Measurements from ENCODE around the gene PDK2. TPM values are rescaled to one million over a fixed set of nuclear protein-coding genes. Genes with fewer than 3 reads are reported as not detected.

PDK2 gene
- total RNA-seq, 2 donors from 2014 or later, result 26.6 to 34.6 TPM

DNA sequence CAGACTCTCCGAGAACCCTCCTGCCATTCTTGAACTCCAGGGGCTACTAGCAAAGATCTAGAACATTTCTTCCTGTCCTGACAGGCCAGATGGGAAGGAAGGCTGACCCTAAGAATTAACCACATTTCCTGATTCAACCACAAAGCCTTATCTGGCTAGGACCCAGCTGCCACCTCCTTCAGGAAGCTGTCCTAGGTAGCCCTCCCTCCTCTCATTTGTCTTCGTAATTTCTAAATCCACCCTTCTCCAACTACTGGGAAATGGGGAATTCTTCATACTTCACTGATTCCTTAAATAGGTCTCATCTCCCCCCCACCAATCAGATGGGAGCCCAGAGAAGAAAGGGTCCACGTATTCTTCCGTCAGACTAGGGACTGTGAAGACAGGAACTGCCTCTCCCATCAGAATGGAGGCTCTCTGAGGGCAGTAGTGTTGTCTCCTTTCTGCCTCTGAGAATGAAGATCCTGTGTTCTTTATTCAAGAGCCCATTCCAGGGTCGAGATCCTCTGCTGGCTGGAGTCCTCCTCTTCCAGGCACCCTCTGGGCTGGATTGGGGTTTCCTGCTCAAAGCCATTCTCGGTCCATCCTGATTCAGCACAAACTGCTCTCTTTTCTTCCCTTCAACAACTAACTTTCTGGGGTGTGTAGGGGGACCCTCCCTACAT lies 32.7 kb downstream of the PDK2 start:
- ATAC-seq (replicated peaks in 1 of 2) (no peak), DNase-seq (no peak)
- Mint-ChIP-seq H3K27me3 (ENCODE audit: low read depth) (peaks cover 22% of the 10 kb centered on the region), H3K4me1 (ENCODE audit: low read depth) (peaks cover 31% of the 10 kb centered on the region), H3K36me3 (ENCODE audit: insufficient read depth in 2 of 2) (peaks cover 0 to 3% of the 10 kb centered on the region in 2 donors), H3K27ac (peak overlapping the region; percentile 32), H3K4me3 (no peak overlapping the region), H3K9me3 (no peaks in the 10 kb centered on the region)

DNA sequence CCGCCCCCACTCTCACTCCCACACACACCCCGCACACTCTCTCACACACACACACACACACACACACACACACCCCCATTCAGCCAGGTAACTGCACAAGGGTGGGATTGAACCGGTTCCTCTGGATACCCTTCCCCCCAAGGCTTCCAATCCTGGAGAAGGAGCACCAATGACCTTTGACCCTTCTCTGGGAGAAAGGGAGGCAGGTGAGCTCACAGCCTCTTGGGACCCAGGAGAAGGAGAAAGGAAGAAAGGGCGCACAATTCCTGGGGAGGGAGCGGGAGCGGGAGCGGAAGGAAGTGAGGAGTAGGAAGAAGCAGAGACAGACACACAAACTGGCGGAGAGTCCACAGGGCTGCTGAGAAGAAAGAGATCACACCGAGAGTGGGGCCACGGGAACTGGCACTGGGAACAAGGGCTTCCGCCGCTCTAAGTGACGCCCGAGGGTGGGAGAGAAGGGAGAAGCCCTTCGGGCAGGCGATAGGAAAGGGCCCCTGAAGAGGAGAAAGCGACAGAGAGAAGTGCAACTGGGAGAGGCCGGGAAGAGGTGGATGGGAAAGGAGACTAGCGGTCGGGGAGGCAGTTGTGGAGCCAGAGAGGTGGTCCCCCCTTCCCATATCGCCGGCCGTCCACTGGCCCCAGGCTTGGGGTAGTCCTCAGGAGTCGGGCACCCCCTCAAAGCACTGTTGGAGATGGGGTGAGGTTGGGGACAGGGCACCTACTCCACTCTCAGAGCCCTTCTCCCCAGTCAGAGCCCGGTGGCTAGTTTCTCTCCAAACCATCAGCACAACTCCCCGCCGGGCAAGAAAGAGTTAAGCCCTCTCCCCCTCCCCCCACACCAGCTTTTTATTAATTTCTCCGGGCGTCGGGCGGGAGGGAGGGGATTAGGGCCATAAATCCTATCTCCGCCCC lies 33.5 kb downstream of the PDK2 start:
- DNase-seq, result no peak
- Mint-ChIP-seq H3K27ac (peak overlapping the region; percentile 5), H3K27me3 (ENCODE audit: low read depth) (peaks cover 22% of the 10 kb centered on the region), H3K4me3 (peak overlapping the region; percentile 55 to 70), H3K9me3 (no peaks in the 10 kb centered on the region), H3K36me3 (ENCODE audit: insufficient read depth in 2 of 2) (peaks cover 3% of the 10 kb centered on the region in 2 donors), H3K4me1 (ENCODE audit: low read depth) (peaks cover 31% of the 10 kb centered on the region)
- ATAC-seq (replicated peaks in 1 of 2), result no peak

- ATAC-seq (replicated peaks in 1 of 2), result peak; percentile 7 to 14
- DNase-seq, result no peak
- H3K9me3 Mint-ChIP-seq, result no peaks in the 10 kb centered on the region
- peaks cover 3 to 6% of the 10 kb centered on the region in 2 donors for H3K36me3 Mint-ChIP-seq (ENCODE audit: insufficient read depth in 2 of 2)
- H3K4me1 Mint-ChIP-seq (ENCODE audit: low read depth), result peaks cover 31% of the 10 kb centered on the region
- H3K27me3 Mint-ChIP-seq (ENCODE audit: low read depth), result peaks cover 22% of the 10 kb centered on the region
- H3K27ac Mint-ChIP-seq, result no peak overlapping the region
- H3K4me3 Mint-ChIP-seq, result peak overlapping the region; percentile 63 to 79
Observed at GRCh38 chr17:50129353-50129727, 34.2 kb downstream of the PDK2 start.

GRCh38 chr17:50129728-50130558 lies 34.8 kb downstream of the PDK2 start, which contains the start of gene SAMD14:
TSS of gene SAMD14 (minus strand) at chr17:50130160. CDS start at chr17:50124959, 5,201 bp downstream.
- Mint-ChIP-seq H3K4me3 (peak within 1 kb of the TSS; percentile 76 to 79), H3K27ac (peak within 1 kb of the TSS; percentile 48), H3K9me3 (no peaks in the 10 kb centered on the region), H3K4me1 (ENCODE audit: low read depth) (peaks cover 31% of the 10 kb centered on the region), H3K36me3 (ENCODE audit: insufficient read depth in 2 of 2) (peaks cover 3 to 6% of the 10 kb centered on the region in 2 donors), H3K27me3 (ENCODE audit: low read depth) (peaks cover 22% of the 10 kb centered on the region)
- ATAC-seq (replicated peaks in 1 of 2), result peak; percentile 60 to 67
- DNase-seq, result peak; percentile 43 to 56

DNA sequence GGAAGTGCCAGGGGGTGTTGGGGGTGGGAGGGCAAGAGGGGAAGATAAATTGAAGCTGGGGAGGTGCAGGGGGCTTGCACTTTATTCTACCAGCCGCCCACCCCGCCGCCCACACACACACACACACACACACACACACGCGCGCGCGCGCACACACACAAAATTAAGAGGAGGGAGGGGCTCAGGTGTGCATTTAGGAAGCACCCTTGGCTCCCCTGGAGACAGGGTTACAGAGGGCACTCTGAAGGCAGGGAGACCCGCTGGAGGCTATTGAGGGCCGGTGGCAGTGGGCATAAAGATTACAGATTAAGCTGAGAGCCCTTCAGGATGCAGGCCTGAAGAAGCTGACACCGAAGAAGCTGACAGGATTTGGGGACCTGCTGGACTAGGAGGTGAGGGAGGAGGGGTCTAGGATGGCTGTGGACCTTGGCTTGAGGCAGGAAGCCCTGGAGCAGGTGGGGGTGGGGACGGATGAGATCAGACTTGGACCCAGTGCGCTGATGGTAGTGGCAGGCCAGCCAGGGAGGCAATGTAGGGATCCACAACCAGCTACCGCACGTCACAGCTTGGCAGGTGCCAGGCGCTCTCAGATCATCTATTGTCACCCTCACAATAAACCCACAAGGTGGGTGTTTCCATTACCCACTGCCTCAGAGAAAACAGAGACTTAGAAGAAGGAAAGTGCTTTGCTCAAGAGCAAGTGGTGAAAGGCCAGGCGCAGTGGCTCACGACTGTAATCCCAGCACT lies 35.6 kb downstream of the PDK2 start:
- peaks cover 31% of the 10 kb centered on the region for H3K4me1 Mint-ChIP-seq (ENCODE audit: low read depth)
- peaks cover 3 to 9% of the 10 kb centered on the region in 2 donors for H3K36me3 Mint-ChIP-seq (ENCODE audit: insufficient read depth in 2 of 2)
- no peaks in the 10 kb centered on the region for H3K9me3 Mint-ChIP-seq
- ATAC-seq (replicated peaks in 1 of 2) (peak; percentile 14 to 42), DNase-seq (no peak)
- peaks cover 22% of the 10 kb centered on the region for H3K27me3 Mint-ChIP-seq (ENCODE audit: low read depth)
- peak overlapping the region; percentile 70 to 76 for H3K4me3 Mint-ChIP-seq
- peak overlapping the region; percentile 48 for H3K27ac Mint-ChIP-seq

DNA sequence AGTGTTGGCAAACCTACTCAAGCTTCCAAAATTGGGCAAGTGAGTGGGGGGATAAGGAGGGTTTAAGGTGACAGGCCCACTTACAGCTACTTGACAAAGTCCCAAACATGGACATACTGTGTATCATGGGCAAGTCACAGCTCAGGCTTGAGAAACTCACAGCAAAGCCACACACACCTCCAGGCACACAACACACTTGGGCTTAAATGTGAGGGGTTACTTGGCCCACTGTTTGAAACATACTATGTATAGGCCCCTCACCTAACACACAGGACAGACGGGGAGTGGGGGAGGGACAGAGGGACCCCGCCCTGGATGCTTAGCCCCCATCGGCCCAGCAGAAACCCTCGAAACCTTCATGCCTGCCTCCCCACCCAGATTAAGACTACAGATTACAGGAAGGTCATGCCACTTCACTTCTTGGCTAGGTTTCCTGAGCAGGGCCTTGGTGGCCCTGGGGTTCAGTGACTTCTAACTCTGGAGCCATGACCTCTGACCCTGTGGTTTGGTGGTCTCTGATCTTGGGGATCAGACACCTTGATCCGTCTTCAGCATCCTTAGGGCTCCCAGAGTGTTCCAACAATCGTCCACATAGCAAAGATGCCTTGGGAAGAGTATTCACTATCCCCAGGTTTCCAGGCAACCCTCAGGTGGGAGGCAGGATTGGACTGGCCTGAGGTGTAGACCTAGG lies 37.1 kb downstream of the PDK2 start:
- Mint-ChIP-seq H3K4me1 (ENCODE audit: low read depth) (peaks cover 42% of the 10 kb centered on the region), H3K4me3 (peak overlapping the region in 1 of 2 donors; percentile 70), H3K27ac (peak overlapping the region; percentile 42), H3K36me3 (ENCODE audit: insufficient read depth in 2 of 2) (peaks cover 3 to 17% of the 10 kb centered on the region in 2 donors), H3K9me3 (no peaks in the 10 kb centered on the region), H3K27me3 (ENCODE audit: low read depth) (peaks cover 22% of the 10 kb centered on the region)
- ATAC-seq (replicated peaks in 1 of 2) (no peak), DNase-seq (no peak)

GRCh38 chr17:50133028-50133768 lies 38.0 kb downstream of the PDK2 start:
- no peak overlapping the region for H3K4me3 Mint-ChIP-seq
- peaks cover 16% of the 10 kb centered on the region for H3K27me3 Mint-ChIP-seq (ENCODE audit: low read depth)
- H3K4me1 Mint-ChIP-seq (ENCODE audit: low read depth), result peaks cover 45% of the 10 kb centered on the region
- peaks cover 9 to 27% of the 10 kb centered on the region in 2 donors for H3K36me3 Mint-ChIP-seq (ENCODE audit: insufficient read depth in 2 of 2)
- H3K27ac Mint-ChIP-seq, result no peak overlapping the region
- no peak for ATAC-seq (replicated peaks in 1 of 2)
- no peak for DNase-seq
- H3K9me3 Mint-ChIP-seq, result no peaks in the 10 kb centered on the region

DNA sequence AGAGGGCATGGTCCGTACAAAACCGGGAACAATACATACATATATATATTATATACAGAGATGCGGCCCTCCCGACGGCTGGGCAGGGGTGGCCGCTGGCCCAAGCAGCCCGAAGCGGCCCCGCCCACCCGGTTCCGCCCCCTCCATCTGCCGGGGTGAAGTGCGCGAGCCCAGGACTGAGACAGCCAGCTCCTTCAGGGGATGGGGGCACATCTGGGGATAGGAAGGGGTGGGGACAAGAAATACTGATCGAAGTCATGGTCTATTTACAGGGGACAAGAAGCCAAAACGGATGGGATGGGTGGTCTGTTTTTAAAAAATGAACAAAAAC lies 38.6 kb downstream of the PDK2 start:
- Mint-ChIP-seq H3K4me3 (no peak overlapping the region), H3K4me1 (ENCODE audit: low read depth) (peaks cover 40% of the 10 kb centered on the region), H3K9me3 (no peaks in the 10 kb centered on the region), H3K36me3 (ENCODE audit: insufficient read depth in 2 of 2) (peaks cover 10 to 32% of the 10 kb centered on the region in 2 donors), H3K27me3 (ENCODE audit: low read depth) (peaks cover 10% of the 10 kb centered on the region), H3K27ac (no peak overlapping the region)
- no peak for DNase-seq
- no peak for ATAC-seq (replicated peaks in 1 of 2)

GRCh38 chr17:50134206-50135110 lies 39.3 kb downstream of the PDK2 start:
- Mint-ChIP-seq H3K36me3 (ENCODE audit: insufficient read depth in 2 of 2) (peaks cover 10 to 34% of the 10 kb centered on the region in 2 donors), H3K27ac (no peak overlapping the region), H3K4me3 (no peak overlapping the region), H3K9me3 (no peaks in the 10 kb centered on the region), H3K4me1 (ENCODE audit: low read depth) (peaks cover 38% of the 10 kb centered on the region), H3K27me3 (ENCODE audit: low read depth) (peaks cover 7% of the 10 kb centered on the region)
- no peak for DNase-seq
- no peak for ATAC-seq (replicated peaks in 1 of 2)

- peaks cover 49% of the 10 kb centered on the region for H3K4me1 Mint-ChIP-seq (ENCODE audit: low read depth)
- peaks cover 10 to 38% of the 10 kb centered on the region in 2 donors for H3K36me3 Mint-ChIP-seq (ENCODE audit: insufficient read depth in 2 of 2)
- H3K9me3 Mint-ChIP-seq, result no peaks in the 10 kb centered on the region
- peaks cover 5% of the 10 kb centered on the region for H3K27me3 Mint-ChIP-seq (ENCODE audit: low read depth)
- ATAC-seq (replicated peaks in 1 of 2) (no peak), DNase-seq (no peak)
- H3K27ac Mint-ChIP-seq, result no peak overlapping the region
- no peak overlapping the region for H3K4me3 Mint-ChIP-seq
Observed at GRCh38 chr17:50135316-50136095, 40.4 kb downstream of the PDK2 start.
